Measurements from ENCODE around the gene KCTD5.
"Not testable (repeated sequence)": the region's sequence is repeated elsewhere in the genome, so short reads cannot be mapped to it uniquely, and the experiment has no call there.

Gene KCTD5

DNA sequence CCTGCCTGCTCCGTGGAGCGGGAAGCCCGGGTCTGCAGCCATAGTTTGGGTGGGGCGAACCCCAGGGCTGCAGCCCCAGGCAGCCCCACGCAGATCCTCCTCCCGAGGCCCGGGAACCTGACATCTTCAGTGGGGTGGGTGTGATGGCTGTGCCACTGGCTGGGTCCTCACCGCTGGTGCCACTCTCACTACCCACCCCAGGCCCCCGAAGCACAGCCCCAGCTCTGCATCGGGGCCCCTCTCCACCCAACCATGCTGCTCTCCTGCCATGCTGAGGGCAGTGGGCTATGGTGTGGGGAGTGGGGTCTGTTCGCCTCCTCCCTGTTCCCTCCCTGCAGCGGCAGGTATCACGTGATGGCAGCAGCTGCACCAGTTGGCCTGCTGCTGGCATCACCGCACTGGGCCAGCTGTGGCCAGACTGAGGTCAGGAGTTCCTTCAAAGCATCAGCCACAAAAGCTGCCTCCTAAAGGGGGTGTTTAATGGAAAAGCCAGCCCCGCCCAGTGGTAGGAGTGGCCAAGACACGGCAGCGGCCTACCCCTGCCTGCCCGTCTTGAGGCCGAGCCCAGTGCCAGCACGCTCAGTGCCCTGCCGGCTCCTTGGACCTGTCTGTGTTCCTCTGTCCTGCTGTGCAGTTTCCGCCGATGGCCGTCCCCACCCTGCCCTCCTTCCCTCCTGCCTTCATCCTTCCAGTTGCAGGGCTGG, 10.8 kb downstream of the KCTD5 start:
- no peak overlapping the region for H3K27ac ChIP-seq
- no peak for DNase-seq (ENCODE audit: low read depth, low spot score)

DNA sequence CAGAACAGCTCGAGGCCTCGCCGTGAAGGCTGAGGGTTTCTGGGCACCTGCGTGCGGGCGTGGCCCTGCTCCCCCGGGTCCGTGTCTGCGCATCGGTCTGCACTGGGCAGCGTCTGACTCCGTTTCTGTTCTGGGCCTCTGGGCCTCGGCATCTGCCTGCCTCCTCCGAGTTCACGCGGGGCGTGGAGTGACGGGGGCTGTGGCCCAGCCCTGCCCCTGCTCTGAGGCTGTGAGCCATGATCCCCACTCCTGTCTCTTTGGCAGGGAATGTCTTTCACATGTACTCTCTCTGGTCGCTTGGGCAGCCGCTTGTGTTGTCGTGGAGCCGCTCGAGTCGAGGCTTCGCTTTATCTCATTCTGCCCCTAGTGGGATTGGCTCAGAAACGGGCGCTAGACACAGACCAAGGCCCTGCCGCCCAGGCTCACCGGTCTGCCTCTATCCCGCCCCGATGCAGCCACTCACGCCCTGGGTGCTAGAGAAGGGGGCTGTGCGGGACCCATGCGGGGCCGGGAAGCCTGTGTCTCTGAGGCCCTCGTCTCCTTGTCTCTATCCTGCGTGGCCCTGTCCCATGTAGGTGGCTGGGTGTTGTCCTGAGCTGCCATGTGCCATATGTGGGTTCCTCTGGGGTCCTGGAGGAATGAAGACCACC, 14.4 kb downstream of the KCTD5 start:
- DNase-seq (ENCODE audit: low read depth, low spot score); H3K27ac ChIP-seq: not testable (repeated sequence)

DNA sequence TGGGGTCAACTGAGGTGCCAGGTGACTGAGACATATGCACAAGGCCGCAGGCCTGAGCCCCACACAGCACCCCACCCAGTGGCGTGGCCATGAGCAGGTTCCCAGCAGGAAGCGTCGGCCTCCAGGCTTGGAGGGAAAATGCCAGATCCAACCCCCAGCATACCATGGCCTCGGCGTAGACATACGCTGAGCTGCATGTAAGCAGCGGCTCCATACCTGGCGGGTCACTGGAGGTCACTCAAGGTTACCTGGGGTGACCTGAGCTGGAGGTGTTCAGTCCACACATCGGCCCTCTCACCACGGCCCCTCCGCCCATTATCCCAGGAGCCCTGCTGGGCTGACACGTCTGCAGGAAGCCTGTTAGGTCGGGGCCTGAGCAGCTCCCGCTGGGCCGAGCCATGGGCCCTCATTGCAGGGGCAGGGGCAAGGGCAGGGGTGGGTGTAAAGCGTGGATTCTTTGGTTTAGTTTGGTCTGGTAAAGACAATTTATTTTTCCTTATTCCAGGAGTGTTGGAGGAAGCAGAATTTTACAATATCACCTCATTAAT, 15.2 kb downstream of the KCTD5 start:
- H3K27ac ChIP-seq = no peak overlapping the region

DNA sequence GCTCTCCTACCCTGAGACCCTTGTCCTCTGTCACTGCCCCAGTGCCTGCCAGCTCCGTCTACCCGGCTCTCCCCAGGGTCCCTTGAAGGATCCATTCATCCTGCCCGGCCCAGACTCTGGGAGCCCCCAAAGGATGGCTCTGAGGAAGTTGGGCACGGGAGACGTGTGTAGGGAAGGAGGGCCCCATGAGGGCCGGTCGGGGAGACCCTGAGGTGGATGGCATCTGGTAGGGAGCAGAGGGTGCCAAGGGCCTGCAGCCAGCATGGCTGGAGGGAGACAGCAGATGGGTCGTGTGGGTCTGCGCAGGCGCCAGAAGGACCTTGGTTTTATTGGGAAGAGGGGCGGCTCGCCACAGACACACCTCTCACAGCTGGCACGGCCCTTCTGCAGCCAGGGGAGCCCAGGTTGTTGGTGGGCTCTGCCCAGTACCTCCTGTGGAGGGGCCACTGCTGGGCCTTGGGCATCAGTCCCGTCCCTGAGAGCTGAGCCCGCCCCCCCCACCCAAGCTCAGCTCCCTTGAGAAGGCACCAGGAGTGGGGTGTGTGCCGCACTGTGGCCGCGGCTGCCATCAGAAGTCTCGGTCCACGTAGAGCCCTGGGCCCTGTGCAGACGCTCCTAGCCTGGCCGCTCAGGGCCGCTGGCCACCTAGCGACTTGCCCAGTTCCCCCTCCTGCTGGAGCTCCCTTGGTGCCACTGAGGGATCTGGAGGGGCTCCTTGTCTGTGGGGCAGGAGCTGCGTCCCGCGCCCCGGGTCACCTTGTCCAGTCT, 16.0 kb downstream of the KCTD5 start:
- H3K27ac ChIP-seq = no peak overlapping the region
- no peak for DNase-seq (ENCODE audit: low read depth, low spot score)

More for the DNA sequence above, 15.2 kb downstream of the KCTD5 start:
- no peak for DNase-seq (ENCODE audit: low read depth, low spot score)

DNA sequence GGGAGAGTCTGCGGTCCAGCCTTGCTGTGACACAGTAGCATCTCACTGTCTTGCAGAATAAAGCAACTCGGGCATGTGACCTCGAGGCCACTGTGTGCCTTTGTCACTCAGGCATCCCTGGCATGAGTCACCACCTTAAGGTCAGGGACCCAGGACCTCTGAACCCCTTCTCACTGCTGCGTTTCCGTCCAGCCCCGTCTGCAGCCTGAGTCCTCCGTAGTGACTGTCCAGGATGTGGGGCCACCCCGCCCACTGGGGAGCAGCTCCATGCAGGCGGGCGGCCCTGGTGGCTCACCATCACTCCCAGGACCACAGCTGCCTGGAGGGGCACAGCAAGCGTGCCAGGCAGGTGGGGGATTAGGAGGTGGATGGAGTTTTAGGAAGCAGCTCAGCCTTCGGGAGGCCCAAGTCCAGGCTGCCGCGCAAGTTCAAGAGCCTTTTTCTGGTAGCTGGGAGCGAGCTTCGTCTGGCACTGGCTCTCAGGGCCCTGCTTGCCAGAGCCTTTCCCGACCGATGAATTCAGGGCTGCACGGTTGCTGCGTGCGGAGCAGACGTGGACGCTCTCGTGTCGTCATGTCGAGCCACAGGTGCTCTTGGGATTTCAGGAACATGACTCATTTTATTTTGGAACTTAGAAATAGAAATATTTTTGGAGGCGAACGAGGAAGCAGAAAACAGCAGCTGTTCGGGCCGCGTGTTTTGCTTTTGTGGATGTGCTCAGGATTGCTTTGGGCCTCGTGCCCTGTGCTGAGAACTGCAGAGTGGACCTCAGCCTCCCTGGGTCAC, 16.8 kb downstream of the KCTD5 start:
- H3K27ac ChIP-seq = no peak overlapping the region
- no peak for DNase-seq (ENCODE audit: low read depth, low spot score)

DNA sequence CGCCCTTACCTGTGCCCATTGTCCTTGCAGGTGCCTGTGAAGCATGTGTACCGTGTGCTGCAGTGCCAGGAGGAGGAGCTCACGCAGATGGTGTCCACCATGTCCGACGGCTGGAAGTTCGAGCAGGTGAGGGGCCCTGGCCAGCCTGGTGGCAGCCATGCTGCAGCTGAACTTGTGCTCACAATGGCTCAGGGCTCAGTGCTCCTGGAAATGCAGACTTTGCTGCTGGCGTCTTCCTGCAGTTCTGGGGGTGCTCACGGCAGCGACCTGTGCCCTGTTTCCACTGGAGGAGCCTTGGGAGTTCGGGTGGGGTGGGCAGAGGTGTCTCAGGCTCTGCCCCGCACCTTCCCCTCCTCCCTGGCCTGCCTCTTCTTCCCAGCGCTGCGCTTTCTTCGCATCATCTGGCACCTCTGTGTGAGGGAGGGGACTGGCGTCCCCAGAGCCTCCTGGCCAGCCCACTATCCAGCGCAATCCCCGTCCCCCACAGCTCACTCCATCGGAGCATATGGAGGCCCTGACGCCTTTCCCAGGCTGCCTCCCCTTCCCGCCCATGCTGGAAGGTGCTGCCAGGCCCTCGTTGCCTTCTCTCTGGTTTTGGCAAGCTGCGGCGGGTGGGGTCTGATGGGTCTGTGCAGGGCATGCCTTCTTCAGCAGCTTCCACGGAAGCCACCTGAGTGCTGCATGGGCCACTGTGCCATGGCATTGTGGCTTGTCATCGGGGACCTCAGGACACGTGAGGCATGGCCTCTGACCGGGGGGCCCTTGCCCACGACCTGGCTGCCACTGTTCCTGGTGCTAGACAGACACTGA, 17.7 kb downstream of the KCTD5 start:
- DNase-seq (ENCODE audit: low read depth, low spot score) = no peak
- no peak overlapping the region for H3K27ac ChIP-seq

DNA sequence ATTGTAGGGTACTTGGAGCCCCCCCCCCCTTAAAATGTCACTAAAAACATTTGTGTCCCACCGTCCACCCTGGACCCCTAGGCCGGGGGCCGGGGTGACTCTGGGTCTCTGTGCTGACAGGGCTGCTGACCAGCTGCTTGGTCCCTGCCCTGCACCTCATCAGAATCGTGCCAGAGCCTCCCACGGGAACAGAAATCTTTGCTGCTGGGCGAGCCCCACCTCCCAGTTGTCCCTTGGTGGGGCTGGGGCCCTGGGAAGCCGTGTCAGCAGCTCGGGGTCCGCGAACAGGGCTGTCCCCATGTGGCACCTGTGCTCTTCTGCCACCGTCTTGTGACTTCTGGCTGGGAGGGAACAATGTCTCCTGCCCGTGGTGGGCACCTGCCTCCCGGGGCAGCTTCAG, 18.5 kb downstream of the KCTD5 start:
- no peak overlapping the region for H3K27ac ChIP-seq
- no peak for DNase-seq (ENCODE audit: low read depth, low spot score)

DNA sequence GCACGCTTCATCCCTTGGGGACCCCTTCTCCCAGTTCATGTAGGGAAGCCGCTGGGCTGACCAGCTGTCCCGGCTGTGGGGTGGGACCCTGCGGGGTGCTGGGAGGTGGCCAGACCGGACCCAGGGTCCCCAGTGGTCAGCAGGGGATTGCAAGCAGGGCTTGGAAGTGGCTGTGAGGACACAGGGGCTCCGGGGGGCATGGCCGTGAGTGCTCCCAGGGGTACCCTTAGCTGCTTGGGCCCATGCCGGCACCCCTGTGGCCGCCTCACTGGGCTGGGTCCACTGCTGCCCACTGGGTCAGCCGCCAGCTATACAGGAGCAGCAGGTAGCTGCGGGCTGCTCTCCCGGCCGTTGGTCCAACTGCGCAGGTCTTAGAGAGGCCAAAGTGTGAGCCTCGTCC, 18.9 kb downstream of the KCTD5 start:
- no peak for DNase-seq (ENCODE audit: low read depth, low spot score)
- H3K27ac ChIP-seq = no peak overlapping the region

DNA sequence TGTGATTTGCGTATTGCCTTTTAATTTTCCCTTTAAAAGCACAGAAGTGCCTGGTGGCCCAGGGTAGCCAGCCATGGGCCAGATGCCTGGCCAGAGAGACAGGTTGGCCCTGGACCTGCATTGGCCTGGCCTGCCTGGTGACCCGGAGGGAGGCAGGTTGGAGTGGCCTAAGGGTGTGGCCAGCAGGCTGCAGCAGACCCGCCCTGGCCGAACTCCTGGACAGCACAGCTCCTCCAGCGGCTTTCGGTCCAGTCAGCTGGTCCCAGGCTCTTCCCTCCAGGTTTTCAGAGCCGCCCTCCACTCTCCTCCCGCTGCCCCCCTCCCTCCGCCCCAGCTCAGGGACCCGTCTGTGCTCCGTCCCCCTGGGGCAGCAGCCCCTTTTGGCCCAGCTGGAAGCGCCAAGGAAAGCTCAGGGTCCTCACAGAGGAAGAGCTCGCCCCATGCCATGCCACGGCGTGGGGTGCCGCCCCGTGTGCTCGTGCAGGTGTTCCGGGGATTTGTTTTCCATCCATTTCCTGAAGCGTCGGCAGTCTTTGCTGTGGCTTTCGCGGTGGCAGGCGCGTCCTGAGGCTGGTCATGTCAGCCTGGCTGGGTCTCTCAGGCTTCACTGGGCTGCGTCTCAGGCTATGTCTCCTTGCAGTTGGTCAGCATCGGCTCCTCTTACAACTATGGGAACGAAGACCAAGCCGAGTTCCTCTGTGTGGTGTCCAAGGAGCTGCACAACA, 19.6 kb downstream of the KCTD5 start:
- no peak overlapping the region for H3K27ac ChIP-seq
- no peak for DNase-seq (ENCODE audit: low read depth, low spot score)

DNA sequence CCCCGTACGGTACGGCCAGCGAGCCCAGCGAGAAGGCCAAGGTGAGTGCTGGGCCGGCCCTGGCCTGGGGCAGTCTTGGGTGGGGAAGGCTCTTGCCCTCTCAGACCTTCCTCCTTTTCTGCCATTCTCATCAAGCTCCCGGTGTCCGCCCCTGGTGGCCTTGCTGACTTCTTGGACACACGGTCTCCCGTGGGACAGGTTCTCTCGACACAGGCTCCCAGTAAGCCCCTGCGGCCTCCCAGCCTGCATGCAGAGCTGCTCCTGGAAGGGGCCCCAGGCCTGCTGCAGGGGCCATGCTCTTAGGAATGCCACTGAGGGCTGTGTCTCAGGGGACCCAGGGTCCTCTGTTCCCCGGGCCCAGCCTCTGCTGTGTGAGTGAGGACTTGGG, 20.1 kb downstream of the KCTD5 start:
- no peak for DNase-seq (ENCODE audit: low read depth, low spot score)

DNA sequence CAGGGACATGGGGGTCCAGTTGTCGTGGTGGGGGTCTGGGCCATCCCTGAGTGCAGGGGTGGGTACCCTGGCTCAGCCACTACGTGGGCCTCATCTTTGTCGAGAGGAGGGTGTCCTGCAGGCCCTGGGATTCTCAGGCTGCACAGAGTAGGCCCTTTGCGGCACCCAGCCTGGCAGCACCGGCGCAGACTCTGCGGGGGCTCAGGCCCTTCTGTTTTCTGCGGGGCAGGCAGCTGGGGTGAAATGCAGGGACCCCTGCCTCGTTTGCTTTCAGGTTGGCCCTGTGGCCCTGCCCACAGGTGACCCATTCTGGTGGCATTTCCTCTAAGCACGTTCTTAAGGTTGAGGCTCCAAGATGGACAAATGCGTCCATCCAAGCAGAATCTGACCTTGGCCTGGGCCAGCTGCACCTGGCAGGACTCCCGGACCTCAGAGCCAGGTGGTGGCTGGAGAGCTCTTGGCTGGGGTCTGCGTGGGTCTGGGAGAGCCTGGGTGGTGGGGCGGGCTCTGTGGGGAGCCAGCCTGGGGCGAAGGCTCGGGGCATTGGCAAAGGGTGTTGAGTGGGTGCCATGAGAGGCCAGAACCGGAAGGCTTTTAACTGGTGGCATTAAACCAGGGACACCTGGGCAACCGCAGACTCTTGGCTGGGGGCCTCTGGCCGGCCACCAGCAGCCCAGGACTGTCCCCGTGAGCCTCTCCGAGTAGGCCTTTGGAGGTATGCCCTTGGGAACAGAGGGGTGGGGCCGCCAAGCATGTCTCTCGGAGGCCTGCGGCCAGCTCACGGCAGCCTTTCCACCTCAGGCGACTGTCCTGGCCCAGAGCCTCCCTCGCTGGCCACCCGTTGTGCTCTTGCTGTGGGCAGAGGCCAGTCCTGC, 20.8 kb downstream of the KCTD5 start:
- no peak for DNase-seq (ENCODE audit: low read depth, low spot score)
- H3K27ac ChIP-seq = no peak overlapping the region

More for the DNA sequence above, 20.1 kb downstream of the KCTD5 start:
- no peak overlapping the region for H3K27ac ChIP-seq

DNA sequence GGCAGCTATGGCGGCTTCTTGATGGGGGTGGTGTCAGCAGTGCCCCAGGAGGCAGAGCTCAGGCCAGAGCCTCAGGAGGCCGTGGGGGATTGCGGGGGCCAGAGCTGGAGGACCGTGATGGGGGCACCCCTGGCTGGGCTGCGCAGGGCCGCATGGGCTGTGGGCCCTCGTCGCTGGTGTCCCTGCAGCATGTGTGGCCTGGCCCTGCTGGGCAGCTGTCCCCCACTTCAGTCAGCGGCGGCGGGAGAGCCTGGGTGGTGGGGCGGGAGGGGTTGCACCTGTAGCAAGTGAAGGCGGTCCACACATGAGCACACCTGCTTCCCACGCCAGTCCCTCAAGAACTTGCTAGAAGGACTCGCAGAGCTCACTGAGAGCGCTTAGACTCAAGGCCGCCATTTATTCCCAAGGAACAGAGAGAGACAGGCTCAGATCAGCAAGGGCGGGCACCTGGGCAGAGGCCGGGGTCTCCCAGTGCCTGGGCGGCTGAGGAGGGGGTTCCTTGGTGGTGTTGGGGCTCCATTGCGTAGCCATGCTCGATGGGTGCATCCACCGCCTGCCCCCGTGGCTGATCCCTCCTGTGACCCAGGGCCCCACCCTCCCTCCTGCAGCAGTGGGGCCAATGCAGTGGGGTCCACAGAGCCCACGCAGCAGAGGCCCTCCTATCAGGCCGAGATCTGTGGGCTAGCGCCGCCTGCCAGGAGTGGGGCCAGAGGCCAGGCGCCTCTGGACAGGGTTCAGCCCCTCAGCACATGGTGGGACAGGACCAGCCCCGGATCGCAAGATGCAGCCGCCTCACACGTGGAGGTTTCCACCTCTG, 22.1 kb downstream of the KCTD5 start:
- no peak overlapping the region for H3K27ac ChIP-seq
- DNase-seq (ENCODE audit: low read depth, low spot score) = no peak

DNA sequence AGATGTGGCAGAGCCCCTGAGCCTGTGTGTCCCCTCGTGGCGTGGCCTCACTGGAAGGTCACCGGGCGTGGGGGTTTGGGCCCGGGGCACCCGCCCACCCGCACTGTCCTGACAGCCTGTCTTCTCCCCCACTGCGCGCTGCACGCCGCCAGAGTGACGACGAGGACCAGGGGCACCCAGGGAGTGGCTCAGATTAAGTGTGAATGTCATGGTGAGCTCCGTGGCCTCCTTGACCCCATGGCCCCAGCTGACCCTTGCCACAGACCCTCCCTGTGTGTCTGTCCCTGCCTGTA, 22.6 kb downstream of the KCTD5 start:
- H3K27ac ChIP-seq = no peak overlapping the region

DNA sequence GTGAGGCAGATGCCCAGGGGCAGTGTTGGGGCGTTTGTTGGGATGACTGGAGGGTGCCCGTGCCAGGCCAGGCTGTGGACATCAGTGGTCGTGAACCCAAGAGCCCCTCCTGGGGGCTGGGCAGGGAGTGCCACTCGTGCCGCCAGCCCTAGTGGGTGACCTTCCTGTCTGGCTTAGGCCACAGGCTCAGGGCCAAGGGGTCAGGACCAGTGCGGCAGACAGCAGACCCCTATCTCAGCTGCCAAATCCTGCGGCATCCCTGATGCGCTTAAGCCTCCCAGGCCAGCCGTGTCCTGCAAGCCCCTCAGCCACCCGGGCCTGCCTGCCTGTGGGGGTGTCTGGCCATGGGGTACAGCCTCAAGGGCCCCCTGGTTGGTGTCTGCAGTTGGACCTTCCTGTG, 23.0 kb downstream of the KCTD5 start:
- DNase-seq (ENCODE audit: low read depth, low spot score) = no peak
- H3K27ac ChIP-seq = no peak overlapping the region

More for the DNA sequence above, 22.6 kb downstream of the KCTD5 start:
- DNase-seq (ENCODE audit: low read depth, low spot score) = no peak

DNA sequence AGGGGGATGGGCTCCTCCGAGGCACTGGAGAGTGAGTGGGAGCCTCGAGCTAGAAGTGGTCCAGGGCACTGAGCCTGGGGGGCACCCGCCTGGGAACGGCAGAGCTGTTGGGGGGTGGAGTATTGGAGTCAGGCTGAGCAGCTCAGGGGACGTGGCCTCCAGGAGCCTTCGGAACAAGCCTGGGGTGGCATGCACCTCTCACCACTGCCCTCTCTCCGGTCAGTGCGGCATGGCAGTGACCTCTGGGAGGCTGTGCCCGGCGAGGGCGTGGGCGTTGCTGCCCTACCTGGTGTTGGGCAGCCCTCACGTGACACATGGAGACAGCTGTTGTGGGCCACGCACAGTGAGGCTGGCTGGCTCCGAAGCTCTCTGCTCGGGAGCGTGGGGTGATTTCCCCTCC, 23.8 kb downstream of the KCTD5 start:
- DNase-seq (ENCODE audit: low read depth, low spot score) = no peak

DNA sequence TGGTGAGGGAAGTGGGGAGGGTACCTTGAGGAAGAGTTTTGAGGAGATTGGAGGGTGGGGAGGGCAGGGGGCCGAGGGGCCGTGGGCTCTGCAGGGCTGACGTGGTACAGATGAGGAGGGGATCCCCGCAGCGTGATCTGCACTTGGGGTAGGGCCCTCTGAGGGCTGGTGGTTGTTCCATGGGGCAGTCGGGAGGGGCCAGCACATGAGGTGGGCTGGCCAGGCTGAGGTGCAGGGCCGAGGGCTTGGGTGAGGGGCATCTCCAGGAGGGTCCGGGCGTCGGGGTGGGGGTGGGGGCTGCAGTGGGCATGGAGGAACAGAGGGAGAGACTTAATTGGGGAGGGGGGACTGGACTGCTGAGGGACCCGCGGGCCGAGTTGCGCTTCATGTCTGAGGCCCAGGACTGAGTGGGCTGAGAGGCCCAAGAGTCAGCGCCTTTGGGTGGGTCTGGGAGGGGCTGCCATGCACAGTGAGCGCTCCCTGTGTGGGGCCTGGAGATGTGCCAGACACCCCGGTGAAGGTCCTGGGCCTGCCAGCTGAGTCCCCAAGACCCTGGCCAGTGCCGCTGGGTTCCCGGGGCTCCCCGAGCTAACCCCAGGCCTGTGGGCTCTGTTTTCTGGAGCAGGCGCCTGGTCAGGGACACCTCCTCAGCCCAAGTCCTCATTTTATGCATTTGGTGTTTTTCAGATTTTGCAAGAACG, 24.4 kb downstream of the KCTD5 start:
- no peak overlapping the region for H3K27ac ChIP-seq
- DNase-seq (ENCODE audit: low read depth, low spot score) = no peak

More for the DNA sequence above, 23.8 kb downstream of the KCTD5 start:
- H3K27ac ChIP-seq = no peak overlapping the region

Measured in epithelial cell of prostate (primary cell).